Ectodermal cell (in vitro differentiated cells): ENCODE data around the gene WDR81.
"Not testable (repeated sequence)": the region's sequence is repeated elsewhere in the genome, so short reads cannot be mapped to it uniquely, and the experiment has no call there.

Experiments
- H3K27ac ChIP-seq: 2 replicates; pipeline ENCODE4 v1.7.0; 2013; ENCODE audit warnings: mild to moderate bottlenecking, low read depth, low read length; ENCODE audit not compliant: insufficient read depth, poor library complexity, severe bottlenecking
- H3K27me3 ChIP-seq: 2 replicates; pipeline ENCODE4 v1.7.0; 2013; ENCODE audit warnings: mild to moderate bottlenecking, low read length; ENCODE audit not compliant: insufficient read depth, control insufficient read depth, poor library complexity, severe bottlenecking
- H3K36me3 ChIP-seq: one replicate; pipeline ENCODE4 v1.7.0; 2013; ENCODE audit warnings: low read length; ENCODE audit not compliant: control insufficient read depth, insufficient read depth
- H3K4me1 ChIP-seq: one replicate; pipeline ENCODE4 v1.7.0; 2013; ENCODE audit warnings: low read length; ENCODE audit not compliant: control insufficient read depth, insufficient read depth
- H3K4me3 ChIP-seq: 2 replicates; pipeline ENCODE4 v1.7.0; 2013; ENCODE audit warnings: low read depth, low read length, control low read depth; ENCODE audit not compliant: insufficient read depth
- H3K9me3 ChIP-seq: 2 replicates; pipeline ENCODE4 v1.7.0; 2013; ENCODE audit warnings: mild to moderate bottlenecking, low read length, moderate library complexity; ENCODE audit not compliant: control insufficient read depth
- WGBS, 2 experiments: methylation state at CpG; one replicate each; pipeline ENCODE4 v1.1.7; 2013; ENCODE audit warnings: missing lambda C conversion rate in 2 of 2; 5-methylcytosine and 5-hydroxymethylcytosine counted together

WDR81 gene

DNA sequence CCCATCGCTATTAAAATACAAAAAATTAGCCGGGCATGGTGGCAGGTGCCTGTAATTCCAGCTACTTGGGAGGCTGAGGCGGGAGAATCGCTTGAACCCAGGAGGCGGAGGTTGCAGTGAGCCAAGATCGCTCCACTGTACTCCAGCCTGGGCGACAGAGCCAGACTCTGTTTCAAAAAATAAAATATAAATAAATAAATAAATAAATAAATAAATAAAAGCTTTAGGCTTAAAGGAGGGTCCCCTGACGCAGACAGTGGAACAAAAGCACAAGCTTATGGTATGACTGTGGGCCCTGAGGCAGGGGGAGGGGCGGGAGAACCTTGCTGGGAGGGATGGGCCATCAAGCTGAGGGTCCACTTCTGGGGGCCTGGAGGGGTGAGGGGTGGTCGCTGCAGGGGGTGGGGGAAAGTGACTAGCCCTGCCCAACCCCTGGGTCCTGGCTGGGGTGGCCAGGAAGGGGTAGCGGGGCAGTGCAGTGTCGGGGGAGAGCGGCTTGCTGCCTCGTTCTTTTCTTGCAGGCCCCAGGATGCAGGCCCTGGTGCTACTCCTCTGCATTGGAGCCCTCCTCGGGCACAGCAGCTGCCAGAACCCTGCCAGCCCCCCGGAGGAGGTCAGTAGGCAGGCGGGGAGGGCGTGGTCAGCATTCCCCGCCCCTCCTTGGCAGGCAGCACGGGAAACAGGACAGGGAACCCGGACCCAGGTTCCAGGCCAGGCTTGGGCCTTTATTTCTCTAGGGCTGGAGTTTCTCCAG lies 42.1 kb downstream of the WDR81 start:
- WGBS, 2 experiments = 64% methylated on average over 20 of the region's 21 CpGs
- H3K27ac ChIP-seq = no peak overlapping the region

DNA sequence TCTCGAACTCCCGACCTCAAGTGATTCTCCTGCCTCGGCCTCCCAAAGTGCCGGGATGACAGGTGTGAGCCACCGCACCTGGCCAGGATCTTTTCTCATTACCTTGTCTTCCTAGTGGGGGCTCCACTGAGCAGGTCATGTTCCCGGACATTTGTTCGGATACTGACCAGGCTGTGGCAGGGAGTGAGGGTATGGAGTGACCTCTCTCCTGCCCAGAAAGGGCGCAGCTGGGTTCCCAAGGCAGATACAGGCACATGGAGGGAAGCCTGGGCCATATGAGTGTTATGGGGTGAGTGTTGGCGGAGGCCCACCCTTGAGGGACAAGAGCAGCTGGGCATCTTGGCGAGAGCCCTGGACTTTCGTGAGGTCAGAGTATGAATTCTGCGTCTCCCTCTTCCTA lies 42.9 kb downstream of the WDR81 start:
- peaks cover 23% of the 10 kb centered on the region for H3K4me1 ChIP-seq

More for the DNA sequence above, 42.1 kb downstream of the WDR81 start:
- peaks cover 27% of the 10 kb centered on the region for H3K4me1 ChIP-seq
- no peaks in the 10 kb centered on the region for H3K27me3 ChIP-seq
- H3K9me3 ChIP-seq = no peaks in the 10 kb centered on the region
- H3K4me3 ChIP-seq = no peak overlapping the region
- no peaks in the 10 kb centered on the region for H3K36me3 ChIP-seq

DNA sequence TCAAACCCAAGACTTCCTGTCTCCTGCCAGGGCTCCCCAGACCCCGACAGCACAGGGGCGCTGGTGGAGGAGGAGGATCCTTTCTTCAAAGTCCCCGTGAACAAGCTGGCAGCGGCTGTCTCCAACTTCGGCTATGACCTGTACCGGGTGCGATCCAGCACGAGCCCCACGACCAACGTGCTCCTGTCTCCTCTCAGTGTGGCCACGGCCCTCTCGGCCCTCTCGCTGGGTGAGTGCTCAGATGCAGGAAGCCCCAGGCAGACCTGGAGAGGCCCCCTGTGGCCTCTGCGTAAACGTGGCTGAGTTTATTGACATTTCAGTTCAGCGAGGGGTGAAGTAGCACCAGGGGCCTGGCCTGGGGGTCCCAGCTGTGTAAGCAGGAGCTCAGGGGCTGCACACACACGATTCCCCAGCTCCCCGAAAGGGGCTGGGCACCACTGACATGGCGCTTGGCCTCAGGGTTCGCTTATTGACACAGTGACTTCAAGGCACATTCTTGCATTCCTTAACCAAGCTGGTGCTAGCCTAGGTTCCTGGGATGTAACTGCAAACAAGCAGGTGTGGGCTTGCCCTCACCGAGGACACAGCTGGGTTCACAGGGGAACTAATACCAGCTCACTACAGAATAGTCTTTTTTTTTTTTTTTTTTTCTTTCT lies 45.4 kb downstream of the WDR81 start:
- Histone ChIP-seq H3K27me3 (no peaks in the 10 kb centered on the region), H3K9me3 (no peaks in the 10 kb centered on the region), H3K27ac (peak overlapping the region; percentile 47), H3K36me3 (no peaks in the 10 kb centered on the region), H3K4me1 (peaks cover 11% of the 10 kb centered on the region), H3K4me3 (no peak overlapping the region)
- WGBS, 2 experiments = 50 to 52% methylated on average over 21 of the region's 21 CpGs

More for the DNA sequence above, 42.9 kb downstream of the WDR81 start:
- Histone ChIP-seq H3K27ac (no peak overlapping the region), H3K36me3 (no peaks in the 10 kb centered on the region), H3K4me3 (no peak overlapping the region), H3K27me3 (no peaks in the 10 kb centered on the region), H3K9me3 (no peaks in the 10 kb centered on the region)
- WGBS, 2 experiments = 93 to 95% methylated on average over 12 of the region's 12 CpGs

DNA sequence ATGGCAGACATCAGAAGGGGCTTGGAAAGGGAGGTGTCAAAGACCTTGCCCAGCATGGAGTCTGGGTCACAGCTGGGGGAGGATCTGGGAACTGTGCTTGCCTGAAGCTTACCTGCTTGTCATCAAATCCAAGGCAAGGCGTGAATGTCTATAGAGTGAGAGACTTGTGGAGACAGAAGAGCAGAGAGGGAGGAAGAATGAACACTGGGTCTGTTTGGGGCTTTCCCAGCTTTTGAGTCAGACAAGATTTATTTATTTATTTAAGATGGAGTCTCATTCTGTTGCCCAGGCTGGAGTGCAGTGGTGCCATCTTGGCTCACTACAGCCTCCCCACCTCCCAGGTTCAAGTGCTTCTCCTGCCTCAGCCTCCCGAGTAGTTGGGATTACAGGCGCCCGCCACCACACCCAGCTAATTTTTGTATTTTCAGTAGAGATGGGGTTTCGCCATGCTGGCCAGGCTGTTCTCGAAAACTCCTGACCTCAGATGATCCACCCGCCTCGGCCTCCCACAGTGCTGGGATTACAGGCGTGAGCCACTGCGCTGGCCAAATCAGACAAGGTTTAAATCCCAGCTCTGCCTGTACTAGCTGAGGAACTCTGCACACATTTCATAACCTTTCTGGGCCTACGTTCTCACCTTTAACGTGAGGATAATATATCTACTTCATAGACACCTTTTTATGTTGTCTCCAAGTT lies 48.6 kb downstream of the WDR81 start:
- not testable (repeated sequence) for H3K27me3 ChIP-seq
- H3K36me3 ChIP-seq = peaks cover 14% of the 10 kb centered on the region

DNA sequence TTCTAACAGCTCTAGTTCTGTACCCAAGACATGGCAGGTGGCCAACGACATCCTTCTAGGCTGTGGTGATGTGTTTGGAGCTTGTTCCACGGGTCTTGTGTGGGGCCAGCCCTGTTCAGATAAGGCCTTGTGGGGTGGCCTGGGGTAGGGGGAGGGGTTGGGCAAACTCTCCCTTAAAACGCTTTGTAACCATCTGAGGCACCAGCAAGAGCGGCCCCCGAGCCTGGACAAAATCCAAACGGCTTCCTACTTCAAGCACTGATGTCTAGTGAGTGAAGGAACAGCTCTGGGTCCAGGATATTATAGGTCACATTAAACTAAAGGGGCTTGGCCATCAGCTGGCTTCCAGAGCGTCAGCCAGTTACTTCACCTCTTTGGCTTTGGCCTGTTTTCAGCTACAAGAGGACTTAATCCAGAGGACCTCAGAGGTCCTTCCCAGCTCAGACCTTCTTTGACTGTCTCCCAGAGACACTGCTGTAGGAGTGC lies 49.2 kb downstream of the WDR81 start:
- Histone ChIP-seq H3K27me3 (no peaks in the 10 kb centered on the region), H3K4me3 (no peak overlapping the region), H3K9me3 (no peaks in the 10 kb centered on the region), H3K27ac (no peak overlapping the region), H3K36me3 (peaks cover 19% of the 10 kb centered on the region), H3K4me1 (peaks cover 13% of the 10 kb centered on the region)
- WGBS, 2 experiments = 94 to 95% methylated on average over 7 of the region's 7 CpGs

More for the DNA sequence above, 48.6 kb downstream of the WDR81 start:
- H3K4me1 ChIP-seq = peaks cover 13% of the 10 kb centered on the region
- WGBS, 2 experiments = 94 to 95% methylated on average over 12 of the region's 12 CpGs
- not testable (repeated sequence) for H3K27ac ChIP-seq, H3K4me3 ChIP-seq, H3K9me3 ChIP-seq

DNA sequence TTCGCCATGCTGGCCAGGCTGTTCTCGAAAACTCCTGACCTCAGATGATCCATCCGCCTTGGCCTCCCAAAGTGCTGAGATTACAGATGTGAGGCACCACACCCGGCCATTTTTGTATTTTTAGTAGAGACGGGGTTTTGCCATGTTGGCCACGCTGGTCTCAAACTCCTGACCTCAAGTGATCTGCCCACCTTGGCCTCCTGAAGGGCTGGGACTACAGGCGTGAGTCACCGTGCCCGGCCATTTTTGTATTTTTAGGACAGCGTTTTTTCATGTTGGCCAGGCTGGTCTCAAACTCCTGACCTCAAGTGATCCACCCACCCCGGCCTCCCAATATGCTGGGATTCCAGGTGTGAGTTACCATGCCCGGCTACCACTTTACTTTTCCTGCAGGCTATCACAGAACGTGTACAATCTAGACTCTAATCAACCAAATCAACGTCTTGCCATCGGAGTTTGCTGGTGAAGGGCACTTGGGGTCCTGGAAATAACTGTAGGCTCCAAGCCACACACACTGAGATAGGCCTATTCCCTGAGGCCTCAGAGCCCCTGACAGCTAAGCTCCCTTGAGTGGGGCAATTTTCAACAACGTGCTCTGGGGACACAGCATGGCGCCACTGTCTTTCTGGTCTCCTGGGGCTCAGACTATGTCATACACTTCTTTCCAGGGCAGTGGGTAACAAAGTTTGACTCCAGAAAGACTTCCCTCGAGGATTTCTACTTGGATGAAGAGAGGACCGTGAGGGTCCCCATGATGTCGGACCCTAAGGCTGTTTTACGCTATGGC lies 50.1 kb downstream of the WDR81 start:
- Histone ChIP-seq H3K27ac (no peak overlapping the region), H3K27me3 (no peaks in the 10 kb centered on the region), H3K9me3 (no peaks in the 10 kb centered on the region), H3K4me1 (peaks cover 11% of the 10 kb centered on the region), H3K4me3 (no peak overlapping the region), H3K36me3 (peaks cover 21% of the 10 kb centered on the region)
- WGBS, 2 experiments = 90% methylated on average over 21 of the region's 21 CpGs

DNA sequence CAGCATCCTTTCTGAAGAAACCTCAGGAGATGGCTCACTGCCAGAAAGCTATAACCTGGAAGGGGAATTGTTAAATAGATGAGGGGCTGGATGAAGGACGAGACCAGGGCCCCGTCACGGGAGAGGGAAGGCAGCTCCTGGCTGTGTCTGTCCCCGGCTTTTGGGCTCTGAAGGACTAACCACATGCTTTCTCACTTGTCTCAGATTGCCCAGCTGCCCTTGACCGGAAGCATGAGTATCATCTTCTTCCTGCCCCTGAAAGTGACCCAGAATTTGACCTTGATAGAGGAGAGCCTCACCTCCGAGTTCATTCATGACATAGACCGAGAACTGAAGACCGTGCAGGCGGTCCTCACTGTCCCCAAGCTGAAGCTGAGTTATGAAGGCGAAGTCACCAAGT lies 51.8 kb downstream of the WDR81 start:
- WGBS, 2 experiments = 96% methylated on average over 10 of the region's 10 CpGs
- H3K4me3 ChIP-seq = no peak overlapping the region
- H3K27me3 ChIP-seq = no peaks in the 10 kb centered on the region
- no peaks in the 10 kb centered on the region for H3K9me3 ChIP-seq
- H3K36me3 ChIP-seq = peaks cover 26% of the 10 kb centered on the region
- H3K4me1 ChIP-seq = peaks cover 5% of the 10 kb centered on the region
- no peak overlapping the region for H3K27ac ChIP-seq

DNA sequence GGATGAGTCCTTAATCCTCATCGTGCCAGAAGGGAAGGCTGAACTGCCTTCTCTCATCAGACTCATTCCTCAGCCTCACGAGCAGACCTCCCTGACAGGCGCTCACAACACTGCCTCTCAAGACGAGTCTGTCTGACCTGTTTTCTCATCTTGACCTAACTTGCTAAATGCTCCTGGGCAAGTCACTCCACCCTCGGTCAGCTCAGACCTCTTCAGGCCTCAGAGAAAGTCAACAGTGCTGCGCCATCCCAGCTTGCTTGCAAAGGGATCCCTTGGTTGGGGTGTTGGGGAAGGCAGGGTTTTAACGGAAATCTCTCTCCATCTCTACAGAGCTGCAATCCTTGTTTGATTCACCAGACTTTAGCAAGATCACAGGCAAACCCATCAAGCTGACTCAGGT lies 52.4 kb downstream of the WDR81 start:
- no peak overlapping the region for H3K4me3 ChIP-seq
- 92 to 96% methylated on average over 7 of the region's 7 CpGs for WGBS, 2 experiments
- H3K9me3 ChIP-seq = no peaks in the 10 kb centered on the region
- no peaks in the 10 kb centered on the region for H3K27me3 ChIP-seq
- no peak overlapping the region for H3K27ac ChIP-seq
- peaks cover 31% of the 10 kb centered on the region for H3K36me3 ChIP-seq
- H3K4me1 ChIP-seq = peaks cover 5% of the 10 kb centered on the region

DNA sequence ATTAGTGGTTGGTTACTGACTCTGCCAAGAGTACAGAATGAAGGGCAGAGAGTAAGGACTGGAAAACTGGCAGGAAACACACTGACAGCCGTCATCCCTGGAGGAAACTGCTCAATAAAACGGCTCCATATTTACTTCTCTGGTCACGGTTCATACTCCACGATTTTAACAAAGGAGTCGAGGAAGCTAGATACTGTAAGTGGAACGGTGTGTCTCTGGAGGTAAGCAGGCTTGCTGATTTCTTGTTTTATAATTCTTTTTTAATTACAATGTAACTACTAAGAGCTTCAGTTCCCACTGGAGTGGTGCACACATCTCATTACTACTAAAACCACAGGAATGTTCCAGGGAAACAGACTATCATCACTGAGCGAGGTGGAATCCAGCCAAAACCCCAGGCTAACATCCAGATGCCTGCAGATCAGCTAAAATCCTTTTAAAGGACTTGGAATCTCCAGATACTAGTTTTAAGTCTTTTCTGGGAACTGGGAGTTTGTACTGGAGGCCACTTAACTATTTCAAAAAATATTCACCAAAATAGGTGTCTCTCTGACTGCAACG lies 55.1 kb downstream of the WDR81 start:
- Histone ChIP-seq H3K36me3 (peaks cover 42% of the 10 kb centered on the region), H3K27ac (no peak overlapping the region), H3K4me3 (no peak overlapping the region), H3K9me3 (no peaks in the 10 kb centered on the region), H3K4me1 (peaks cover 5% of the 10 kb centered on the region), H3K27me3 (no peaks in the 10 kb centered on the region)
- WGBS, 2 experiments = 97% methylated on average over 7 to 8 of the region's 8 CpGs
